Esophagus squamous epithelium (tissue), 4 donors: ENCODE measurements around the gene NAA16.

Experiments
- CTCF ChIP-seq, 6 experiments: fragments of 450-650 bp in 4 of 6; fragments of 200-600 bp in 2 of 6; sonication (generic) in 2 of 6; IDR thresholded peaks; one replicate each; pipeline ENCODE4 v1.5.1; 2016 to 2019; ENCODE audit warnings: antibody characterized with exemption in 6 of 6, mild to moderate bottlenecking in 4 of 6, moderate library complexity in 4 of 6
- POLR2A ChIP-seq, 4 donors: fragments of 450-650 bp; IDR thresholded peaks; one replicate each; pipeline ENCODE4 v1.6.1; 2017; ENCODE audit warnings: antibody characterized with exemption in 4 of 4, mild to moderate bottlenecking in 4 of 4, moderate library complexity in 3 of 4

- no peak for TF ChIP-seq POLR2A (IDR thresholded peaks at IDR 0.05)
- no peak for TF ChIP-seq CTCF (IDR thresholded peaks at IDR 0.05)
Measured at GRCh38 chr13:41312176-41312500, 1.1 kb downstream of the NAA16 start.
